IPS-NIHi11 (cell line): ENCODE data around the gene VWA5B1.

Experiments used
- DNase-seq: peaks from one replicate; pipeline ENCODE4 v3.0.0; 2012; ENCODE audit warnings: mixed read lengths, low spot score

VWA5B1 gene

DNA sequence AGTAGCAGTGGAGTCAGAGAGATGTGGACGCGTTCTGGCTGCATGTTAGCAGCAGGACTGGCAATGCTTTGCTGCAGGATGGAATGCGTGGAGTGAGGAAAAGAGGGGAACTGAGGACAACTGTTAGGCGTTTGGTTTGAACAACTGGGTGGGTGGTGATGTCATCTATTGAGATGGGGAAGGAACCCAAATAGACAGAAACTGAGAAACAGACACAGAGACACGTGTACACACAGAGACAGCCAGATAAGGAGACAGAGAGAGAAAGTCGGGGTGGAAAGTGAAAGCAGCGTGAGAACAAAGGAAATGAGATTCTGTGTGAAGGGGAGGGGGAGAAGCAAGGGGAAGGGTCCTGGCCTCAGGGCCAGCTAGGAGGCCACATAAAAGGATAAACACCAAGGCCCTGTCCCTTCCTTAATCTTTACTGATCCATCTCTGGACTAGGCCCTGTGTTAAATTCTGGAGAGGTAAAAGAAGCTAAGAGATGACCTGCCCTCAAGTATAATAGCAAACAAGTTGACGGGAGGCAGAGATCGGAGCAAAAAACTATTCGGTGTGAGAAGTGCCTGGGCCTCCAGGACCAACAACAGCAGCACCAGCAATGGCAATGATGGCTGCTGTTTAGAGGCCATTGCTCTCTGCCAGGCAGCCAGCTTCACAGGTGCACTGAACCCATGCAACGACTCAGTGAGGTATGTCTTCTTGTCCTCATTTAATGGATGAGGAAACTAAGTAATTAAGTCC, 31.6 kb downstream of the VWA5B1 start:
- no peak for DNase-seq

DNA sequence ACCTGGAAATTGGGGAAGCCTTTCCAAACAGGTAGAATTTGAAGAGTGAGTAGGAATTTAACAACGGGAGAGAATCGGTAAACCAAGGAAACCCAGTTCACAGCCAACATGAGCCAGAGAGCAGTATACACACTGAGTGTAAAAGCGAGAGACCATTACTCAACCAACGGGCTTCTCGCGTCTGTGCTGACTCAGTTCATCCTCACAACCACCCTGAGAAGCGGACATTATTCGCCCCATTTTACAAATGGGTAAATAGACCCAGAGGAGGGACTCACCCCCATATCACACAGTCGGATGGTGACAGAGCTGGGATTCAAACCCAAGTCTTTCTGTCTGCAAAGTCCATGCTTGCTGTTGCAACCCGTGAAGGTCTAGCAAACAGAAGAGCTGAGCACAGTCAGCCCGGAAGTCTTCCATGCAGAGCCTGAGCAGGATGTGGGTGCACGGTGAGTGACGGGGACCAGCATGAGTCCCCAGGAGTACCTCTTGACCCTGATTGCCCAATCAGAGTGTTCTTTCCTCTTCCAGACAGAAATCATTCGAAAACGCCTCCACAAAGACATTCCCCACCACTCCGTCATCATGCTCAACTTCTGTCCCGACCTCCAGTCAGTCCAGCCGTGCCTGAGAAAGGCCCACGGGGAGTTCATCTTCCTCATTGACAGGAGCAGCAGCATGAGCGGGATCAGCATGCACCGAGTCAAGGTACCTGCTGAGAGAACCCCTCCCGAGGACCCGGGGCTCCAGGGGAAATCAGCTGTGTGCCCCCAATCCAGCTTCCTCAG, 32.3 kb downstream of the VWA5B1 start:
- no peak for DNase-seq

DNA sequence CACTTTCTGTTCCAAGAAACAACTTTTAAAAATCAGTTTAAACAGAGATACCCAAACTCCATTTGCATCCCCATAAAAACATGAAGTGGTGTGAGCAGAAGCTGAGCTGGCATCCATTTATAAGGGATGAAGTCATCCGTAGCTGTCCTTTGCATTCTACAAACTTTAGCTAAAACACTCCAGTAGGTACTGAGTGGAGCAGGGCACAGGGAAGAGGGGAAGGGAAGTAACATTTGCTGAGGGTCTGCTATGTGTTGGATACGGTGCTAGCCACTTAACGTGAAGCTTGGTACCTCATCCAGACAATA, 32.9 kb downstream of the VWA5B1 start:
- DNase-seq: no peak

DNA sequence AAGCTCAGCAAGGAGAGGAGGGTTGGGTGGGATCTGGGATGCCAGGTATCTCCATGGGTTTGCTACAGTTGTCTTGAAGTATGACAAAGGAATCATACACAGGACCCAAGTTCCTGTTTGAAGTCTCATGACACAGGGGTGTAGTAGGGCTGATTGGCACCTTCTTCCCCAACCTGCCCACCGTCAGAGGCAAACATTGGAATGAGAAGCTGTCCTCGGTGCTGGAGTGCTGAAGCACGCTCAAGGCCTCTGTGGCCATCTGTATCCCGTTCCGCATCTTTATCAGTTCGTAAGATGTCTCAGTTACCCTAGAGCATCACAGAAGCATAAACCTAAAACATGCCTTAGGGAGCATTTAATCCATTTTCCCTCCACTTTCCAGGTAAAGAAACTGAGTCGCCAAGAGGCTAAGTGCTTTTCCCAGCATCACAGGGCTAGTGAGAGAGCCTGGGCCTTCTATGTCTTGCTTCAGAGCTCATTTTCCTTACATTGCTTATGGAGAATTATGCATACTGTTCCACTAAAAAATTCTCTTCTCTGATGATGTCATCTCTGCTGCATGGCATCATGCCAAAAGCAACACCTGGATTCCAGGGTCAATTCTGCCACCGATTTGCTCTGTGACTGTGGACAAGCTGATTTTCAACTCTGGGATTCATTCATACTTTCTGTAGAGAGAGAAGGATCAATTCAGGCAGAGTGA, 34.2 kb downstream of the VWA5B1 start:
- DNase-seq: peak; percentile 54

DNA sequence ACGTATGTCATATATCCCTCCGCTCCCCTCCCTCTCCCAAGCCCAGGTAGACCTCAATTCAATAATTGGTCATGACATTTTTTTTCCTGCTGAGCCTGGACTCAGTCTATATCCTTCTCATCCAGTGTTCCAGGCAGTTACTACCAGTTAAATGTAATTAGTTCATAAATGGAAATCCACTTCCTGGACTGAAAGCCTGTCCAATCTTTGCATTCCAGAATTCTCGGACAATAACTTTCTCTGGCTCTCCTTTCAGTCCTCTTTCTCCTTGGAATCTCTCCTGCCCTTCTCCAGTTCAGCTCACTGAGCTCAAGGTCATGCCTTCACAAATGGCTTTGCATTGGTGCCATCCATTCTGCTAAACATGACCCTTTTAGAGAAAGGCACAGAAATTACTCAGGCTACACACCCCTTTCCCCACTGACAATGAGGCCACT, 34.8 kb downstream of the VWA5B1 start:
- DNase-seq: no peak

DNA sequence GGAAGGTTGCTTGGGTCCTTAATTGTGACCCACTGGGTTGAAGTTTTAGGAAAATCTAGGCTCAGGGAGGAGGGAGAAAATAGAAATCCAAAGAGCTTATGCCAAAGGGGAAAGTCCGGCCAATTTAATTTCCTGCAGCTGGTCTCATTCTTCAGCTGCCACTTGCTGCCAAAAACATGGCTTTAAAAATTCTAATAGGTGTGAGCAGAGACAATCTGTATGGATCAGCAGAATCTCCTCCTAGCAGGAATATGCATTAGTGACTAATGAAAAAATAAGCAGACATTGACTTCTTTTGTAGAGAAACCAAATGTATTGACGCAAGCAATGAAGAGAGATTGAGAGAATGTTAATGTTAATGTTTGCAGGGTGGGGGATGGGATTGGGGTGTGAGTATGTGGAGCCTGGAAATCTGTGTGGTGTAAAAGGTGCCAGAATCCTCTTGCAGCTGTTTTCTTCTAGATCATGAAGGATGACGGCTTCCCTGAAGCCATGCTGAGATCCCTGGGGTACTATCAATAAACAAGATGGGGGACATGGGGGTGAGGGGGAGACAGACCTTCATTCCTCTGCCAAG, 35.3 kb downstream of the VWA5B1 start:
- no peak for DNase-seq

DNA sequence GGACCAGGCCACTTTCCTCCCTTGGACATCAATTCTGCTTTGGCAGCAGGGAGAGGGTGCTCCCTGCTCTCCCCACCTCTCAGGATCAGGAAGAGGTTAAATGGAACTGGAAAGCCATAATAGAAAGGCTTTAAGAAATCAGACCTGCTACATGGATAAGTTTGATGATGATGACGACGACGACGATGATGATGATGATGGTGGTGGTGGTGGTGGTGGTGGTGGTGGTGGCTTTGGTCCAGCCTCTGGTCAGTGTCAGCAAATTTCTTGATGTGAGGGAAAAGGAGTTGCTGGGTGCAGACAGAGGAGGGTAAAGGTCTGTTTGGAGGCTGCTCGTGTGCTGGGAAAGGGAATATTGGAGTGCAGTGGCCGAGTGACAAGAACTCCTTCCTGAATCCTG, 36.8 kb downstream of the VWA5B1 start:
- no peak for DNase-seq

DNA sequence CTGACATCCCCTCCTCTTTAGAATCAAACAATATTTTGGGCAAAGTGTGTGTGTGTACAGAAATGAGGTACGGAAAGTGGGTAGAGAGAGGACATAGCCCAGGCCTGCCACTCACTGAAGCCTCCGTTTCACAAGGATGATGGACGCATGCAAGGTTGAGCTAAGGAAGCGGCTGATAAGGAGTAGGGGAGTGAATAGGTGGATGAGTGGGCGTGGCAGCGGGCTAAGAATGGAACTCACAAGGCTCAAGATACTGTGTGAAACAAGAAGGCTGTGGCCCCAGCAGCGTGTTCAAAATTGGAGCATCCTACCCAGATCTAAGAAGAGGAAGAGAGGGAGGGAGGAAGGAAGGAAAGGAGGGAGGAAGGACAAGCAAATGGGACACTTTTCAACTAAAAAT, 37.5 kb downstream of the VWA5B1 start:
- no peak for DNase-seq

DNA sequence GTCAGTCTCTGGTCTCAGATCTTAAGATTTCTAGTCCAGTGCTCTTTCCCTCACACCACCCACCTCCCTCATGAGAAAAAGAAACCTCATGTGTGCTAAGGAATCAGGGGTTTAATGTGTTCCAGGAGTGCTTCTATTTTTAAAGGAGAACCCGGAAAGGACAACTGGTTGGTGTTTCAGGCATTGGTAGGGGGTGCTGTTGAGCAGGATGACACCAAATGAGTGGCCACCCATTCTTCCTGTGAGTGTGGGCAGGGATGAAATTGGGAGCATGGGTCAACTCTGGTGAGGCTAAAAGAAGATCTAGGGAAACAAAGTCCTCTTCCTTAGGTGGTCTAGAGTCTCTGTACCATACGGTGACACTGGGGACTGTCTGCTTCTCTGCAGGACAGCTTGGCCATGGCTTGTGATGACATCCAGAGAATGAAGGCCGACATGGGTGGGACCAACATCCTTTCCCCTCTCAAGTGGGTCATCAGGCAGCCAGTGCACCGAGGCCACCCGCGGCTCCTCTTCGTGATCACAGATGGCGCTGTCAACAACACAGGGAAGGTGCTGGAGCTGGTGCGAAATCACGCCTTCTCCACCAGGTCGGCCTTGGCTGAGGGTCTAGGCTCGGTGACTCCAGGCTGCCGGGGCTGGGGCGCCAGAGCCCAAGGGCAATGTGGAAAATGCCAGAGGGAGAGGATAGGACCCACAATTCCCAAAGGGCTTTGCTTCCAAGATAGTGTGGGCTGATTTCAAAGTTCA, 39.3 kb downstream of the VWA5B1 start:
- peak; percentile 36 for DNase-seq

DNA sequence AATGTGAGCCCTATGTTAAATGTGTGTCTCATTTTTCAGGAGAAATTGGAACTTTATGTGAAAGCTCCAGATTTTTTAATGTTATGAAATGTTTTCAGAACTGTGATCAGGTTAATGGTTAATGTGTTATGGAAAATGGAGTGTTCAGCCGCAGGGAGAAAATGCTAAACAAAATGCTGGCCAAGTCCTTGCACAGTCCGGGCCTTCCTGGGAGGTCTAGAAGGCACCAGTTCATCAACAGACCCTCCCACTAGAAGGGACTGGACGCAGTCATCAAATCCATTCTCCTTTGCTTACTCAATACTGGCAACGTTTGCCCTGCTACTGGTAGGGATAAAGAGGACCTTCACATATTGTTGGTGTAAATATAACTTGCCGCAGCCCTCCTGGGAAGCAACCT, 43.4 kb downstream of the VWA5B1 start:
- no peak for DNase-seq

DNA sequence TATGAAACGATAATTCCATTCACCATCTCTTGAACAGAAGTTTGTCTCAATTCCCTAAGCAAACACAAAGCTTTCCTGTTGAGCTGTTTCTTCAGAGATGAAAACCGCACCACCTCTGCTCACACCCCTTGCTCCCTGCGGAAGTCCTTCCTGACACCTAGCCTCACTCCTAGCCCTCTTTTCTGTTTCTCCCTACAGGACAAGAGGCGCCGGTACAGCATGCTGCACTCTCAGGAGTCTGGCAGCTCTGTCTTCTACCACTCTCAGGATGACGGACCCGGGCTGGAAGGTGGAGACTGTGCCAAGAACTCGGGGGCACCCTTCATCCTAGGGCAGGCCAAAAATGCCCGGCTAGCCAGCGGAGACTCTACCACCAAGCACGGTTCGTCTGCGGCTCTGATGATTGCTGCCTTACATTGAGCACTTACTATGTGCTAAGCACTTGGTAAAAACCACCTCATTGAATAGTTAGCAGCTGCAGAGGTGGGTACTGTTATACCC, 45.5 kb downstream of the VWA5B1 start:
- no peak for DNase-seq

DNA sequence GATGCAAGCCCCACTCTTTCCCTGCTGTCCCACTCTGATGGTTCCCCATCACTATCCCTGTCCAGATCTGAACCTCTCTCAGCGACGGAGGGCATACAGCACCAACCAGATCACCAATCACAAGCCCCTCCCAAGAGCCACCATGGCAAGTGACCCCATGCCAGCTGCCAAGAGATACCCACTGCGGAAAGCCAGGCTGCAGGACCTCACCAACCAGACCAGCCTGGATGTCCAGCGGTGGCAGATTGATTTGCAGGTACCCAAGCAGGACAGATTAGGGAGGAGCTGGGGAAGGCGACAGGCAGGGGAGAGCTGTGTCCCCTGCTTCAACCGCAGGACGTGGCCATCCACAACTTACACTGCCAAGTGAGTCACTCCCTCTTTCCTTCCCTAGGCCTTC, 46.9 kb downstream of the VWA5B1 start:
- DNase-seq: no peak

DNA sequence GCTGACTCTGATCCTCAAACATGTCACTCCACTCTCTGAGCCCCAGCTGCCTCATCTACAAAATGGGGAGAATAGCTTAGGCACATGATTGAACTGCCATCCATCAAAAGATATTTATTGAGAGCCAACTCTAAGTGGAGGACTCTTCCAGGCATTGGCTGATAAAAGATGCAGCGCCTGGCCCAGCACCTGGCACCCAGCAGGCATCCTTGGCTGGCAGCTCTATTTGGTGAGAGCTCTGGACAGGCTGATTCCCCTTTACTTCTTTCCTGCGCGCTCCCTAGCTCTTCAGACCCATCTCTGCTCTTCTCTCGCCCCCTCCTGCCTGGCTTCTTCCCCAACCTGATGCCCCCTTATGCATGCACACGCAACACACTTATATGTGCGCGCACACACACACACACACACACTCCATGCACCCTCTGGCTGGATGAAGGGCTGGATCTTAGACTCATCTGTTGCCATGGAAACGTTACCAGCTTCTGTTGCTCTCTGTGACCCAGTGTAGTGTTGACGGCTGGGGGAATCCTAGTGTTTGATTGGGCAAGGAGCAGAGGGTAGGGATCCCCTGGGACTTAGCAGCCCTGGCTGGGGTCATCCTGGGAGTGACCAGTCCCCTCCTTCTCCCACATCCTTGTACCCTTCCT, 49.3 kb downstream of the VWA5B1 start:
- peak; percentile 53 for DNase-seq

DNA sequence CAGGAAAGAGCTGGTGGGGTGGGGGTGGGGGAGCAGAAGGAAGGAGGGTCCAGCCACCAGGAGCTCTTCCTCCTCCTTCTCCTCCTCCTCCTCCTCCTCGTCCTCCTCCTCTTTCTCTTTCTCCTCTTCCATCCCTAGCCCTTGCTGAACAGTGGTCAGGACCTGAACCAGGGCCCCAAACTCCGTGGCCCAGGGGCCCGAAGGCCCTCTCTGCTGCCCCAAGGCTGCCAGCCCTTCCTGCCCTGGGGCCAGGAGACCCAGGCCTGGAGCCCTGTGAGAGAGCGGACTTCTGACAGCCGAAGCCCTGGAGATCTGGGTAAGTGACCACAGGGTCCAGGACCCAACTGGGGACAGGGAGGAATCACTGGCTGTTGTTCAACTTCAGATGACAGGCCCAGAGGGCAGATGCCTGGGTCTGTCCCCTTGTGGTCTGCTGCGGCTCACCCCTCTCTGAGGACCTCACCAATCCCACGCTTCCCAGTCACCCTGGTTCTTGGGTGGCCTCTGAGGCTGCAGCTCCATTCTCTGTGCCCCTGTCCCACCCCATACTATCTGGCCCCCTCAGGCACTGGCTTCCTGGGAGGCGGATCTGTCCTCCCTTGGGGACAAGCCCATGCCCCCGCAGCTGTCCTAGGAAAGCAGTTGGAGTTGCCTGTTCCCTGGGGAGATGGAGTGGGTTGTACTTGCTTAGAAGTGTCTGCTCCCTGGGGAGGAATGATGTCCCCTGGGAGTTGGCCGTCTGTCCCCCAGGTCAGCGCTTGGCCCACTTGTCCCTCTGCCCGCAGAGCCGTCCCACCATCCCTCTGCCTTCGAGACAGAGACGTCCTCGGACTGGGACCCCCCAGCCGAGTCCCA, 51.8 kb downstream of the VWA5B1 start:
- DNase-seq: no peak

DNA sequence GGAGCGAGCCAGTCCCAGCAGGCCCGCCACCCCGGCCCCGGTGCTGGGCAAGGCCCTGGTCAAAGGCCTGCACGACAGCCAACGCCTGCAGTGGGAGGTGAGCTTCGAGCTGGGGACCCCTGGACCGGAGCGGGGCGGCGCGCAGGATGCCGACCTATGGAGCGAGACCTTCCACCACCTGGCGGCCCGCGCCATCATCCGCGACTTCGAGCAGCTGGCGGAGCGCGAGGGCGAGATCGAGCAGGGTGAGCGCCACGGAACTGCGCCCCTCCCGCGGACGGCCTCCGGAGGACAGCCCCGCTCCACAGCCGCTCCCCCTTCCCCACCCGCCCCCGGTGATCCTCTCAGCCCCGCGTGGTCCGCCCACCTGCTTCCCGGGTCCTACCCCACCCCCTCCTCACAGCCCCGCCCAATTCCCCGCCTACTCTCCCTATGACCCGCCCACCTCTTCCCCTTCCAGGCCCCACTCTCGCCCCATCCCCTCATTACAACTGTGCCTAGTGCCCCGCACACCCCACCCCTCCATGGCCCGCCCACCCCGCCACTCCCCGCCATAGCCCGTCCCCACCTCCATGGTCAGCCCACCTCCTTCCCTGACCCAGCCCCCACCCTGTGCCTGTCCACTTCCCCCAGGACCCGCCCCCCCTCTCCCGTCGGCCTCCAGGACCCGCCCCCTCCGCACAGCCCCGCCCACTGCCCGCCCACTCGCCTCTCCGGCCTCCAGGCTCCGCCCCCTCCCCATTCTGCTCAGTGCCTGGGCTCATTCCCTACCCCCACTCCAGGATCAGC, 52.7 kb downstream of the VWA5B1 start:
- peak; percentile 94 for DNase-seq

DNA sequence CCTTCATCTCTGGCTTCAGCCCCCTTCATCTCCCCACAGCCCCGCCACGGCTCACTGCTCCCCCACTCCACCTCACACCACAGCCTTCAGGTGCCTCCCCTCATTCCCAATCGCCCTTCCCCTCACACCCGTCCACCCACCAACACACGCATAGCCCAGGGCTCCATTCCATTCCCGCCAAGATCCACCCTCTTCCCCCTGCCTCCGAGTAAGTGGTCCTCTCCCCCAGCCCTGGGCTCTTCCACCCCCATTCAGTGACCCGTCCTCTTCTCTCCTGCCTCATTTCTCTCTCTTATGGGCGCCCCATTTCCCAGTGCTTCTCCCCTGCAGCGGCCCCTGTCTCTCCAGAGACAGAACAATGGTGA, 53.2 kb downstream of the VWA5B1 start:
- DNase-seq: peak; percentile 44

DNA sequence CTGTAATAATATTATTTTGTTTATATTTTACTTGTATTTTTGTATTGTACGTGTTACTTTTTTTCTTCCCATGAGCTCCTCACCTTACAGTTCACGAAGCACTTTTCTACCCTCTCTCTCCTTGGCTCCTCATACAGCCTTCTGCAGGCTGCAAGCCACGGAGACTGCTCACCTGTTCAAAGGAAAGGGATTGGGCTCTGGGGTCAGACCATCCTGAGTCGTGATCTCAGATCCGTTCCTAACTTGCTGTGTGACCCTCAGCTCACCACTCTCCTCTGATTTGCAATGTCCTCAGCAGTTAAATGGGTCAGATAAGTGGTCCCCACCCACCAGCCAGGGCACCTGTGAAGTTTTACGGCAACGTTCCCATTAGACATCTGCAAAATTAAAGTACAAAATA, 54.1 kb downstream of the VWA5B1 start:
- no peak for DNase-seq

DNA sequence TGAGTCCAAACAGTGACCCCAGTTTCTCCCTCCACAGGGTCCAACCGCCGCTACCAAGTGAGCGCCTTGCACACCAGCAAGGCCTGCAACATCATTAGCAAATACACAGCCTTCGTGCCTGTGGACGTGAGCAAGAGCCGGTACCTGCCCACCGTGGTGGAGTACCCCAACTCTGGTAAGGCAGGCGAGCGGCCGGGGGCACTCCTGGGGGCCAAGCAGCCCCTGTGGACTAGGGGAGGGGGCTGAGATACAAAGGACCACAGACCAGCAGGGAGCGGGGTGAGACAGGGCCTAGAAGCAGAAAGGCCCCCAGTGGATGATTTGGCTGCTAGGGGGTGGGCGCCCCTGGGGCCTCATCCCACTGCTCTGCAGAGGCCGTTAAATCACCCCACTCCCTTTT, 54.7 kb downstream of the VWA5B1 start:
- DNase-seq: no peak

DNA sequence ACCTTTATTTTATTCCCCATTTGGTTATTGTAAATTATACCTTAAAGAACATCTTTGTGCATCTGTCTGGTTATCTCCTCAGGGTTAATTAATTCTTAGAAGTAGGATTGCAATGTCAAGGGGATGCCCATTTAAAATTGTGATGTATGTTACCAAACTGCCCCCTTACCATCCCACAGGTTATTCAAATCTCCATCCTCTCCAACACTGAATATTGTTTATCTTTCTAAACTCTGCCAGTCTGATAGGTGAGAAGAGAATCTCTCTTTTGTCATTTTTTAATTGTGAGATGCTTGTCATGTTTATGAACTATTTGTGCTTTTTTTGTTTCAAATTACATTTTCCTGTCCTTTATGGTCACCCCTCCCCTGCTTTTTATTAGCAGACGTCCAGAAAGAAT, 55.8 kb downstream of the VWA5B1 start:
- no peak for DNase-seq

DNA sequence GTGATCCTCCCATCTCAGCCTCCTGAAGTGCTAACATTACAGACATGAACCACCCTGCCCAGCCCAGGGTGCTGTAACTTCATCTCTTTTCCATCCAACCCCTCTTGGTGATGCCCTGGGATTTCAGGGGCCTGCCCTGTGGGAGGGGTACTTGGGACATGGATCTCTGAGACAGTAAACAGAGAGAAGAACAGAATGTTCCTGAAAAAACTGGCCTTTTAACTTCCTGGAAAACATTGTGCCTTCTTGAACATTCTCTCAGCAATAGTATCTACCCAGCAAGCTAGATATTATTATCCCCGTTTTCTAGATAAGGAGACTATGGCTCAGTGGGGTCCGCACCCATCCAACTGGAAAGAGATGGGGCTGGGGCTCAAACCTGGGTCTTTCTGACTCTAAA, 57.0 kb downstream of the VWA5B1 start:
- no peak for DNase-seq
